ENCODE results near the gene CDH18.

- TF ChIP-seq CTCF (IDR thresholded peaks at IDR 0.05) = no peak
- TF ChIP-seq, protein P1, sequence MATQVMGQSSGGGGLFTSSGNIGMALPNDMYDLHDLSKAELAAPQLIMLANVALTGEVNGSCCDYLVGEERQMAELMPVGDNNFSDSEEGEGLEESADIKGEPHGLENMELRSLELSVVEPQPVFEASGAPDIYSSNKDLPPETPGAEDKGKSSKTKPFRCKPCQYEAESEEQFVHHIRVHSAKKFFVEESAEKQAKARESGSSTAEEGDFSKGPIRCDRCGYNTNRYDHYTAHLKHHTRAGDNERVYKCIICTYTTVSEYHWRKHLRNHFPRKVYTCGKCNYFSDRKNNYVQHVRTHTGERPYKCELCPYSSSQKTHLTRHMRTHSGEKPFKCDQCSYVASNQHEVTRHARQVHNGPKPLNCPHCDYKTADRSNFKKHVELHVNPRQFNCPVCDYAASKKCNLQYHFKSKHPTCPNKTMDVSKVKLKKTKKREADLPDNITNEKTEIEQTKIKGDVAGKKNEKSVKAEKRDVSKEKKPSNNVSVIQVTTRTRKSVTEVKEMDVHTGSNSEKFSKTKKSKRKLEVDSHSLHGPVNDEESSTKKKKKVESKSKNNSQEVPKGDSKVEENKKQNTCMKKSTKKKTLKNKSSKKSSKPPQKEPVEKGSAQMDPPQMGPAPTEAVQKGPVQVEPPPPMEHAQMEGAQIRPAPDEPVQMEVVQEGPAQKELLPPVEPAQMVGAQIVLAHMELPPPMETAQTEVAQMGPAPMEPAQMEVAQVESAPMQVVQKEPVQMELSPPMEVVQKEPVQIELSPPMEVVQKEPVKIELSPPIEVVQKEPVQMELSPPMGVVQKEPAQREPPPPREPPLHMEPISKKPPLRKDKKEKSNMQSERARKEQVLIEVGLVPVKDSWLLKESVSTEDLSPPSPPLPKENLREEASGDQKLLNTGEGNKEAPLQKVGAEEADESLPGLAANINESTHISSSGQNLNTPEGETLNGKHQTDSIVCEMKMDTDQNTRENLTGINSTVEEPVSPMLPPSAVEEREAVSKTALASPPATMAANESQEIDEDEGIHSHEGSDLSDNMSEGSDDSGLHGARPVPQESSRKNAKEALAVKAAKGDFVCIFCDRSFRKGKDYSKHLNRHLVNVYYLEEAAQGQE (IDR thresholded peaks at IDR 0.05; ENCODE audit: insufficient read depth in 1 of 2, low read depth in 2 of 2, low read length in 1 of 2) = no peak
- no peak for TF ChIP-seq TCF7L2 (IDR thresholded peaks at IDR 0.05; ENCODE audit: low read depth, low read length)
- no peak for TF ChIP-seq POLR2AphosphoS5 (IDR thresholded peaks at IDR 0.05; ENCODE audit: low read depth, low read length)
- TF ChIP-seq SIN3A (IDR thresholded peaks at IDR 0.05; ENCODE audit: borderline replicate concordance, insufficient read depth, low read depth, low read length) = no peak
Observed at GRCh38 chr5:19546521-19546920, 441.5 kb downstream of the CDH18 start.

All from Panc1 (cell line).